ENCODE data around the gene ANKRD34A.
A peak's percentile ranks its signal among the peaks of the same experiment; 100 is the strongest.

The ANKRD34A gene

GRCh38 chr1:145999321-146000024, 35.1 kb upstream of the ANKRD34A start:
- DNase-seq (ENCODE audit: low read depth) = no peak
- H3K4me3 ChIP-seq (ENCODE audit: low read depth, low read length) = no peak overlapping the region
- TF ChIP-seq CTCF (IDR thresholded peaks at IDR 0.05; ENCODE audit: low read depth, low read length, missing control alignments) = no peak

GRCh38 chr1:145997718-145998023, 33.3 kb upstream of the ANKRD34A start:
- DNase-seq (ENCODE audit: low read depth) = no peak
- TF ChIP-seq CTCF (IDR thresholded peaks at IDR 0.05; ENCODE audit: low read depth, low read length, missing control alignments) = no peak
- H3K4me3 ChIP-seq (ENCODE audit: low read depth, low read length) = no peak overlapping the region

GRCh38 chr1:145997016-145997717, 32.8 kb upstream of the ANKRD34A start:
- no peak for TF ChIP-seq CTCF (IDR thresholded peaks at IDR 0.05; ENCODE audit: low read depth, low read length, missing control alignments)
- DNase-seq (ENCODE audit: low read depth) = no peak
- peak overlapping the region; percentile 96 for H3K4me3 ChIP-seq (ENCODE audit: low read depth, low read length)

- no peak for TF ChIP-seq CTCF (IDR thresholded peaks at IDR 0.05; ENCODE audit: low read depth, low read length, missing control alignments)
- H3K4me3 ChIP-seq (ENCODE audit: low read depth, low read length) = peak within 1 kb of the TSS; percentile 96
- peak; percentile 83 for DNase-seq (ENCODE audit: low read depth)
These were observed 32.1 kb upstream of the ANKRD34A start, which contains the start of gene TXNIP for GRCh38 chr1:145996433-145997015. TSS of gene TXNIP (minus strand) at chr1:145996579. CDS start at chr1:145996266, 313 bp downstream.

GRCh38 chr1:145995964-145996432, 31.6 kb upstream of the ANKRD34A start:
- TF ChIP-seq CTCF (IDR thresholded peaks at IDR 0.05; ENCODE audit: low read depth, low read length, missing control alignments) = no peak
- peak overlapping the region; percentile 96 for H3K4me3 ChIP-seq (ENCODE audit: low read depth, low read length)
- DNase-seq (ENCODE audit: low read depth) = no peak

GRCh38 chr1:145995148-145995881, 30.9 kb upstream of the ANKRD34A start:
- peak overlapping the region; percentile 96 for H3K4me3 ChIP-seq (ENCODE audit: low read depth, low read length)
- no peak for DNase-seq (ENCODE audit: low read depth)
- TF ChIP-seq CTCF (IDR thresholded peaks at IDR 0.05; ENCODE audit: low read depth, low read length, missing control alignments) = no peak

Data from GM12864 (cell line).